Head of caudate nucleus (tissue), 42 donors: Measurements from ENCODE around the gene HJURP.
A peak's percentile ranks its signal among the peaks of the same experiment; 100 is the strongest.
"Not testable (repeated sequence)": the region's sequence is repeated elsewhere in the genome, so short reads cannot be mapped to it uniquely, and the experiment has no call there.

Source experiments
- DNase-seq, 42 donors: peaks; one replicate each; pipeline versions ENCODE4 v3.0.0 to v3.0.0-alpha.2; 2020 to 2021; ENCODE audit warnings: mixed read lengths in 7 of 42
- intact Hi-C: fragments of 100-400 bp; cut with DNase I; formaldehyde crosslinking; loops from one replicate; pipeline ENCODE4 v1.15.0; 2022

Gene HJURP

GRCh38 chr2:233854241-233854981 is at the start of gene HJURP:
TSS of gene HJURP (minus strand) at chr2:233854535. CDS start at chr2:233854500, 35 bp downstream.
- intact Hi-C loops = no loop called here
- DNase-seq = peak; percentile 87 to 98 (median 94)

- intact Hi-C loops = no loop called here
- no peak for DNase-seq
Observed at GRCh38 chr2:233901884-233902283, 47.5 kb upstream of the HJURP start.

GRCh38 chr2:233901367-233901766 is 47.0 kb upstream of the HJURP start:
- intact Hi-C loops = no loop called here
- no peak for DNase-seq

GRCh38 chr2:233896253-233896652 is 41.9 kb upstream of the HJURP start:
- DNase-seq, intact Hi-C loops: not testable (repeated sequence)

- DNase-seq = no peak
- intact Hi-C loops = no loop called here
Observed at GRCh38 chr2:233892793-233893192, 38.5 kb upstream of the HJURP start.

GRCh38 chr2:233882353-233882752 is 28.0 kb upstream of the HJURP start:
- intact Hi-C loops = no loop called here

GRCh38 chr2:233872125-233872524 is 17.8 kb upstream of the HJURP start:
- intact Hi-C loops, DNase-seq: not testable (repeated sequence)

More at GRCh38 chr2:233882353-233882752, 28.0 kb upstream of the HJURP start:
- no peak for DNase-seq

- intact Hi-C loops = no loop called here
- DNase-seq = no peak
Observed at GRCh38 chr2:233871432-233871831, 17.1 kb upstream of the HJURP start.

- peak in 6 of 42 donors; percentile 6 to 45 (median 20) for DNase-seq
- intact Hi-C loops = no loop called here
Observed at GRCh38 chr2:233867993-233868532, 13.7 kb upstream of the HJURP start, which contains the start of gene MSL3B. TSS of gene MSL3B (minus strand) at chr2:233868386.

- intact Hi-C loops = no loop called here
- DNase-seq = no peak
Observed at GRCh38 chr2:233866479-233866878, 12.1 kb upstream of the HJURP start.

- intact Hi-C loops = no loop called here
- no peak for DNase-seq
Observed at GRCh38 chr2:233865838-233866237, 11.5 kb upstream of the HJURP start.

- DNase-seq = no peak
- intact Hi-C loops = no loop called here
Observed at GRCh38 chr2:233862261-233862768, 8.0 kb upstream of the HJURP start.

- DNase-seq = no peak
- intact Hi-C loops = no loop called here
Observed at GRCh38 chr2:233858331-233858730, 4.0 kb upstream of the HJURP start.

- intact Hi-C loops = no loop called here
Observed at GRCh38 chr2:233857511-233858141, 3.3 kb upstream of the HJURP start.

GRCh38 chr2:233856184-233856583 is 1.8 kb upstream of the HJURP start:
- intact Hi-C loops = no loop called here
- DNase-seq = no peak

More at GRCh38 chr2:233857511-233858141, 3.3 kb upstream of the HJURP start:
- DNase-seq = peak in 4 of 42 donors; percentile 7 to 47 (median 30)

- intact Hi-C loops = no loop called here
- no peak for DNase-seq
Observed at GRCh38 chr2:233855345-233855744, 1.0 kb upstream of the HJURP start.

- intact Hi-C loops = no loop called here
- peak in 1 of 42 donors; percentile 24 for DNase-seq
Observed at GRCh38 chr2:233853883-233854240, 473 bp downstream of the HJURP start.

- intact Hi-C loops = no loop called here
- DNase-seq = no peak
Observed at GRCh38 chr2:233853353-233853752, 982 bp downstream of the HJURP start.

- peak in 1 of 42 donors; percentile 25 for DNase-seq
Observed at GRCh38 chr2:233852056-233852455, 2.3 kb downstream of the HJURP start.

GRCh38 chr2:233851169-233851568 is 3.2 kb downstream of the HJURP start:
- no peak for DNase-seq
- intact Hi-C loops = no loop called here

More at GRCh38 chr2:233852056-233852455, 2.3 kb downstream of the HJURP start:
- intact Hi-C loops = no loop called here
